Colonic mucosa (tissue), 4 donors: ENCODE measurements around the gene TIFAB. TPM values are rescaled to one million over a fixed set of nuclear protein-coding genes. Genes with fewer than 3 reads are reported as not detected.

Experiments
- DNase-seq: peaks from one replicate; pipeline ENCODE4 v3.0.0-alpha.2; 2020
- H3K27ac ChIP-seq: fragments of 200-600 bp; one replicate; pipeline ENCODE4 v1.8.0; 2021
- H3K27me3 ChIP-seq: fragments of 200-600 bp; one replicate; pipeline ENCODE4 v1.8.0; 2021
- H3K36me3 ChIP-seq: fragments of 200-600 bp; one replicate; pipeline ENCODE4 v1.8.0; 2021
- H3K4me1 ChIP-seq: fragments of 200-600 bp; one replicate; pipeline ENCODE4 v1.8.0; 2021; ENCODE audit warnings: mild to moderate bottlenecking
- H3K4me3 ChIP-seq: fragments of 200-600 bp; one replicate; pipeline ENCODE4 v1.8.0; 2021
- H3K9ac ChIP-seq, 2 donors: one replicate each; pipeline ENCODE4 v1.7.0; 2013; ENCODE audit warnings: control low read depth in 2 of 2, low read depth in 2 of 2, low read length in 2 of 2
- H3K9me3 ChIP-seq: fragments of 200-600 bp; one replicate; pipeline ENCODE4 v1.8.0; 2021
- intact Hi-C: fragments of 100-400 bp; cut with DNase I; formaldehyde crosslinking; loops from one replicate; pipeline ENCODE4 v1.14.1; 2022
- total RNA-seq, 2 donors: library from RNA; stranded (reverse); fragmentation: NEBNext Ultra II Directional in 1 of 2; extraction: Animal tissue kit (Norgen Biotek cat#: 25700) in 1 of 2; gene quantifications; one replicate each; pipeline ENCODE4 v1.2.1, GENCODE V29; 2021
- TF ChIP-seq, protein P1 (sequence below): fragments of 200-600 bp; IDR thresholded peaks from one replicate; pipeline ENCODE4 v1.8.0; 2022; ENCODE audit warnings: antibody characterized with exemption, mild to moderate bottlenecking
- donor health status: healthy.
- donor health status: DM: no; HTN: no; CAD: no.
- donor health status: DM: no; HTN: no; CAD: no.

The TIFAB gene
- total RNA-seq, 2 donors from 2014 or later = 0.07 to 0.42 TPM

DNA sequence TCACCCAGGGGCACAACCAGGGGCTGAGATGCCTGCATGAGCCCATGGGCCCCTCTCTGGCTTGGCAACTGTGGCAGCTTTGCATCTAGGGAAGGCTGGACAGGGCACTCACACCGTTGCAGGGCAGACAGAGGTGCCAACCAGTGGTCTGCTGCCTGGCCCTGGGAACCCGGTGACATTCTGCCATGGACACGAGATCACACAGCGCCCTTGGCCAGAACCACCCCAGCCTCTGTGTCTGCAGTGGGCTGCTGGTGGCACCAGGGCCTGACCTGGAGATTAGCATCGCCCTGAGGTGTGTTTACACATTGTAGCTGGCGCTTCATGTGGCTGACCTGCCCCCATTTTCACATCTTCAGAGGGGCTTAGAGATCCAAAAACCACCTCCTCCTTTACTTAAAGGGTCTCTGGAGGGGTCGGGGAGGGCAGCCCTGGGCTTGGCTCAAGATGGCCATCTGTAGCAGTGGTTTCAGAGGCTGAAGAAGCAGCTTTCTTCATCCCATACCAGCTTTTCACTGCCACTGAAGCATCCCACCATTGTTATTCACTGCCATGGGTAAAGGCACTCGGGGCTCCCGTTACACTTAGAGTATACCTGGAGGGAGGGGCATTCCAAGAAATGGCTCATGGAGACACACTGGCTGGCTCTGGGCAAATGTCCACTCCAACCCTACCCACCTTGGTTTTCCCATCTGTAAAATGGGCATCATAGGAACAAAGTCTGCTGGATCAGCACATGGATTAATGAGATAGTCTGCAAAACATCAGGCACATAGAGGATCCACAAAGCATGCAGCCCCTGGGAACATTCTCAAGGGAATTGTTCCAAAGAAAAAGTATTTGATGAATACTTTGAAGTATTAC lies 16.5 kb downstream of the TIFAB start:
- DNase-seq = no peak
- intact Hi-C loops = no loop called here
- Histone ChIP-seq H3K27ac (no peak overlapping the region), H3K9me3 (no peaks in the 10 kb centered on the region), H3K27me3 (no peaks in the 10 kb centered on the region), H3K9ac (no peak overlapping the region), H3K4me1 (no peaks in the 10 kb centered on the region), H3K4me3 (no peak overlapping the region), H3K36me3 (no peaks in the 10 kb centered on the region)
- TF ChIP-seq, protein P1, sequence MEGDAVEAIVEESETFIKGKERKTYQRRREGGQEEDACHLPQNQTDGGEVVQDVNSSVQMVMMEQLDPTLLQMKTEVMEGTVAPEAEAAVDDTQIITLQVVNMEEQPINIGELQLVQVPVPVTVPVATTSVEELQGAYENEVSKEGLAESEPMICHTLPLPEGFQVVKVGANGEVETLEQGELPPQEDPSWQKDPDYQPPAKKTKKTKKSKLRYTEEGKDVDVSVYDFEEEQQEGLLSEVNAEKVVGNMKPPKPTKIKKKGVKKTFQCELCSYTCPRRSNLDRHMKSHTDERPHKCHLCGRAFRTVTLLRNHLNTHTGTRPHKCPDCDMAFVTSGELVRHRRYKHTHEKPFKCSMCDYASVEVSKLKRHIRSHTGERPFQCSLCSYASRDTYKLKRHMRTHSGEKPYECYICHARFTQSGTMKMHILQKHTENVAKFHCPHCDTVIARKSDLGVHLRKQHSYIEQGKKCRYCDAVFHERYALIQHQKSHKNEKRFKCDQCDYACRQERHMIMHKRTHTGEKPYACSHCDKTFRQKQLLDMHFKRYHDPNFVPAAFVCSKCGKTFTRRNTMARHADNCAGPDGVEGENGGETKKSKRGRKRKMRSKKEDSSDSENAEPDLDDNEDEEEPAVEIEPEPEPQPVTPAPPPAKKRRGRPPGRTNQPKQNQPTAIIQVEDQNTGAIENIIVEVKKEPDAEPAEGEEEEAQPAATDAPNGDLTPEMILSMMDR = no peak

DNA sequence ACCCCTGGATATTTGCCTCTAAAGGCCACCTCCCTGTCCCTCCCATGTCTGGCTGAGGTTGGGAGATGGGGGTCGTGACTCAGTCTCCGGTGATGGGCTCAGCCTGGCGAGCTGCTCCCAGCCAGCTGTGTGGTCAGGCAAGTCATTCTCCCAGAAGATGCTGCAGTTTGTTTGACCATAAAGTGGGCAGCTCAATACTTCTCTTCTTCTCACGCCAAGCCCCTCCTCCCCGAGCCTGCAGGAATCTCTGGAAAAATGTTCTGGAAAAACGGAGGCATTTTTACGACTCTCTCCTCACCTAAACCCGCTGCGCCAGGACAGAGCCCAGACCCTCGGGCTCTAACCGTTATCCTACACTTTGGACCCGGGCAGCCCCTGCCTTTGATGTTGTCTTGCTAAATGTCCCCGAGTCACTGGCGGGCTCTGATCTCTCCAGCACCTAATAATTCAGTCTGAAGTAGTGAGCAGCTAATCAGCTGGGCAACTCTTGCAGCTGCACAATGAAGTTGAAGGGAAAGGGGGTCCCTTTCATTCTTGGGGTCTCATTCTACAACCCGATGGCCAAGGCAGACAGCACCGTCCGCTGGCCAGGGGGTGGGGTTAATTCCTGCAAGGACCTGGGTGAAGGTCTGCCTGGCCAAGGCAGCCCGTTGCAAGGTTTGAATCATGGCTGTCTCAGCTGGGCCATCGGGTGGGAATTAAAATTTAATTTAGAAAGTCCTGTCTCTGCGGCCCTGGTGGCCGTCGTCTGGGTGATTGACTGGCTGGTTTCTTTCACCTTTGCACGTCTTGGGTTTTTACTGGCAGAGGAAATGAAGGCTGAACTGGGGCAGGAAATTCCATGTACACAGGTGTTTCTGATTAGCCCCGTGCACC lies 17.3 kb downstream of the TIFAB start:
- Histone ChIP-seq H3K36me3 (no peaks in the 10 kb centered on the region), H3K9ac (no peak overlapping the region), H3K9me3 (no peaks in the 10 kb centered on the region), H3K27me3 (no peaks in the 10 kb centered on the region), H3K4me3 (no peak overlapping the region), H3K27ac (no peak overlapping the region), H3K4me1 (no peaks in the 10 kb centered on the region)
- TF ChIP-seq, protein P1 = no peak
- intact Hi-C loops = no loop called here
- no peak for DNase-seq

DNA sequence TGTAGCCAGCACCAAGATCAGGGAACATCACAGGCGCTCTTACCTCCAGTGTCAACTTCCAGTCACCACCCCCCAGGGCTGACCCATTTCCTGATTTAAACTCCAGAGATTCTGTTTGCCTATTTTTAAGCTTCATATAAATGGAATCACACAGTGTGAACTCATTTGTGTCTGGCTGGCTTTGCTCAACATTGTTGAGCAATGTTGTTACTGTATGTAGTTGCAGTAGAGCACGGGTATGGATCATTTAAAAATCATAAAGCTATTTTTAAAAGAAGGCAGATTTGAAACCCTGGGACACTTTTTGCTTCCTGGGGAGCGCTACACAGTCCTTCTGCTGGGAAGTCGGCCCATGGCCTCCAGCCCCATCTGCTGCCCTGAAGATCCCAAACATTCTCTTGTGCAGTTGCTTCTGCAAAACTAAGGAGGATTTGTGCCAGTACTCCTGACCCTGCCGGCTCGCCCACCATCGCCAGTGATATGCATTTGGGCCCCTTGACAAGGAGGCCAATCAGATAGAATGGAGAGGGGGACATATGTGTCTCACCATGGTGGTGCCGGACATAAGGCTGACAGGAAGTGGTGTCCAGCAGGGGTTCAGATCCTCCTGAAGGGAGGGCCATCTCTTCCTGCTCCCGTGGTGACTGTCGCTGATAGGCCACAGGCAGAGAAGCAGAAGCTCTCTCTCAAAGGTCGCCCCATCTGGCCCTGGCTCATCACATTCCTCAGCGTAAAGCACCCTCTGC lies 18.3 kb downstream of the TIFAB start:
- Histone ChIP-seq H3K4me3 (no peak overlapping the region), H3K36me3 (no peaks in the 10 kb centered on the region), H3K27ac (no peak overlapping the region), H3K27me3 (no peaks in the 10 kb centered on the region), H3K4me1 (no peaks in the 10 kb centered on the region), H3K9ac (no peak overlapping the region), H3K9me3 (no peaks in the 10 kb centered on the region)
- TF ChIP-seq, protein P1 = no peak
- intact Hi-C loops = no loop called here
- no peak for DNase-seq

DNA sequence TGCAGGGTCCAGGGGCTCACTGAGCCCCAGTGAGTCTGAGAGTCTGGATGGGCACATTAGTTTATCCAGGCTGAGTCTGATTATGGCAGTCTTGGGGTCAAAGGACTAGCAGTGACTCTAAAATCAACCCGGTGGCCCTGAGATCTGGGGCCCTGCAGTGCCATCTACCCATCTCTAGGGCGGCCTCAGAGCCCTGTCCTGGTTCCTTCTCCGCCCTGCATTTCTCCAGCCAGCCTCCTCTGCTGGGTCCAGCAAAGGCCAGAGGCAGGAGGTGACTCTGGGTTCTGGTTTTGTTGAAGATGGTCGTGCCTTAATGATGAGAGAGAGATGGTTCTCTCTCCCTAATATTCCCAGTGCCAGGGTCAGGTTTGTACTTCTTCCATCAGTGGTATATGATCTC lies 20.0 kb downstream of the TIFAB start:
- Histone ChIP-seq H3K36me3 (no peaks in the 10 kb centered on the region), H3K9ac (no peak overlapping the region), H3K9me3 (no peaks in the 10 kb centered on the region), H3K27me3 (no peaks in the 10 kb centered on the region), H3K27ac (no peak overlapping the region), H3K4me3 (no peak overlapping the region), H3K4me1 (no peaks in the 10 kb centered on the region)
- TF ChIP-seq, protein P1 = no peak
- no peak for DNase-seq
- intact Hi-C loops = no loop called here

DNA sequence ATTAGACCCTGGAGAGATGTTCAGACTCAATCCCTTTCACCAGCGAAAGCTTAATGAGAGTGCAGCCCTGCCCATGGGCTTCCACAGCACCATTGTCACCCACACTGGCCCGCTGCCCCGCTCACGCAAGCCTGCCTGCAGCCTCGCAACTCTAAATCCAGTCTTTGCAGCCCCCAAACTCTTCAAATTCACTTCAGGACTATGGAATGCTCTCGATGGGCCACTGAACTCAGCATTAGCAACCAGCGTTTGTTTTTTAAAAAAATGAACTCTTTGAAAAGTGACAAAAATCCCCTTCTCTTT lies 22.1 kb downstream of the TIFAB start:
- H3K9me3 ChIP-seq = no peaks in the 10 kb centered on the region
- no peaks in the 10 kb centered on the region for H3K36me3 ChIP-seq
- no peaks in the 10 kb centered on the region for H3K27me3 ChIP-seq
- TF ChIP-seq, protein P1 = no peak
- H3K9ac ChIP-seq = no peak overlapping the region
- H3K4me1 ChIP-seq = no peaks in the 10 kb centered on the region
- intact Hi-C loops = no loop called here
- H3K4me3 ChIP-seq = no peak overlapping the region
- no peak overlapping the region for H3K27ac ChIP-seq
- DNase-seq = no peak
